GM10847 (cell line): ENCODE data around the gene TJP3.

Source experiments
- POLR2A ChIP-seq: IDR thresholded peaks from 2 replicates; pipeline ENCODE4 v1.6.1; 2011; ENCODE audit not compliant: insufficient read length; ENCODE audit errors: extremely low read depth

The TJP3 gene

DNA sequence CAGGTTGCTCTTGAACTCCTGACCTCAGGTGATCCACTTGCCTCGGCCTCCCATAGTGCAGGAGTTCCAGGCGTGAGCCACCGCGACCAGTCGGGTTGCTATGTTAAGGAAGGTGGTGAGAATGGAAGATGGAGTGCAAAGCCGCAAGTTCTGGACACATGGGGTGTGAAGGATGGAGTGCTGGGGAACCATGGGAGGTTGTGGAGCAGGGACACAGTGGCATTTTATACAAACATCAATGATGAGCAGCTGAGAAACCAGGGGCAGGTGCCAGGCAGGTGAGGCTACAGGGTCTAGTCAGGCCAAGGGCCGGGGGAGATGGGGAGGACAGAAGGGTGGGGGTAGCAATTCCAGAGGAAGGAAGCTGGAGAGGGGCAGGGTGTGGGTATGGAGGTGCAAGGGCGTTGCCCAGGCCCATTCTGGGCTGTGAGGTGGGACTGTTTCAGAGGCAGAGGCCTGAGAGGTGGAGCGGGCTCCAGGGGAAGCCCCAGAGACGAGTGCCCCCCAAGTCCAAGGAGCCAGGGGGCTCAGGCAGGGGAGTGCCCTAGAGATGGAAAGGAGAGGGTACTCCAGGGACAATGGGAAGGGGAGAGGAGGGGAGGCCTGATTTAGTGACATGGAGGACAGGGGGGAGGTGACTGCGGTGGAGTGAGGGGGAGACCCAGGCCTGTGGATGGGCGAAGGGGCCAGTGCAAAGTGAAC, 65.8 kb downstream of the TJP3 start:
- no peak for TF ChIP-seq POLR2A

- no peak for TF ChIP-seq POLR2A
Observed at GRCh38 chr19:3774621-3775373, 66.6 kb downstream of the TJP3 start.

DNA sequence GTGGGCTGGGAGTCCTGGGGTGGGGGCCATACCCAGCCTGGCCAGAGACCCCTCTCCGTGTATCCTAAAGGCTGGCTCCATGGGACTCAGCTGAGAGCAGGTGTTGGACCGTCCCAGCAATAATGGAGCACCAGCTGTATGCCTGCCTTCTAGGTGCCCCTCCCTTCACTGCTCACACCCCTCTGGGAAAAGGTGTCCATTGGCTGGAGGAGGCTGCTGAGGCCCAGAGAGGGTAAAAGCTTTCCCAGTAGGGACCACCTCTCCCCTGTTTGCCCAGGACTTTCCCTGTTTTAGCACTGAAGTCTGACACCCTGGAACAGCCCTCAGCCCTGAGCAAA, 67.2 kb downstream of the TJP3 start:
- TF ChIP-seq POLR2A: no peak

DNA sequence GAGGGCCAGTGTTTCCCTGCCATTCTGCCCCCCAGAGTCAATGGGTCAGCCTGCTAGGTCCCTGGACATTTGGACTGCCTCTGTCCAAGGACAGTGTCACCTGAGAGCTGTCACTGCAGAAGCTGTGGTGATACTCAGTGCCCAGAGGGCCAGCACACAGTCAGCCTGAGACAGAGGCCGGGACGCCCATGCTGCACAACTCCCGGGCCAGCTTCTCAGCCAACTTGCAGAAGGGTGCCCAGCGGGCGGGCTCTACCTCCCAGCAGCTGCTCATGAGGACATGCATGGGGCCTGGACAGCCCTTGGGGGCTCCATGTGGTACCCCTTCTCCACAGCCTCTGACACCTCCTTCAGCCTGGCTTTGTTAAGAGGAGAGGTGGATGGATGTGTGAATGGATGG, 67.6 kb downstream of the TJP3 start:
- TF ChIP-seq POLR2A: no peak

DNA sequence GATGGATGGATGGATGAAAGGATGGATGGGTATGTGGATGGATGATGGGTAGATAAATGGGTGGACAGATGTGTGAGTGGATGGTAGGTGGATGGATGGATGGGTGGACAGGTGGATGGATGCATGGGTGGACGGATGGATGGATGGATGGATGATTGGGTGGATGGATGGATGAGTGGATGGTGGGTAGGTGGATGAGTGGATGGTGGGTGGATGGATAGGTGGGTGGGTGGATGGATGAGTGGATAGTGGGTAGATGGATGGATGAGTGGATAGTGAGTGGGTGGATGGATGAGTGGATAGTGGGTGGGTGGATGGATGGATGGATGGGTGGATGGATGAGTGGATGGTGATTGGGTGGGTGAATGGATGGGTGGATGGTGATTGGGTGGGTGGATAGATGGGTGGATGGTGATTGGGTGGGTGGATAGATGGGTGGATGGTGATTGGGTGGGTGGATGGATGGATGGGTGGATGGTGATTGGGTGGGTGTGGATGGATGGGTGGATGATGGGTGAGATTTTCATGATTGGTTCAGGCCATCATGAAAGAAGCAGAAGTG, 68.4 kb downstream of the TJP3 start:
- TF ChIP-seq POLR2A: no peak

- no peak for TF ChIP-seq POLR2A
Observed at GRCh38 chr19:3778104-3778867, 70.1 kb downstream of the TJP3 start.

- TF ChIP-seq POLR2A: no peak
Observed at GRCh38 chr19:3778899-3779723, 70.9 kb downstream of the TJP3 start.

GRCh38 chr19:3780786-3781304, 72.7 kb downstream of the TJP3 start:
- TF ChIP-seq POLR2A: no peak

- TF ChIP-seq POLR2A: no peak
Observed at GRCh38 chr19:3781603-3782002, 73.4 kb downstream of the TJP3 start.

DNA sequence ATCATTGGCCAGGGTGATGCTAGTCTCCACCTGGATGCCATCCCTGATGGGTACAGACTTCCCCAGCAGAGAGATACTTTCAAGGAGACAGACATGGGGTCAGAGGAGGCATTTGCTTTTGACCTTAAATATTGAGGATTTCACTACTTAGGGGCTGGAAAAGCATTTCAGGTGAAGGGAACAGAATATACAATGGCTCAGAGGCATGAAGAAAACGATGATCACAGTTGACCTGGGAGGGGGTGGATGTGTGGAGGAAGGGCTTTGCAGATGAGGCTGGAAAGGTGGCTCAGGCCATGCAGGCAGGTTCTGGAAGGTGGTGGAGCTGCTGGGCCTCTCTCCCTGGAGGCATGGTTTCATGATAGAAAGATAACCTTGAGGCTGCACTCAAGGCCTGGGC, 74.1 kb downstream of the TJP3 start:
- no peak for TF ChIP-seq POLR2A

DNA sequence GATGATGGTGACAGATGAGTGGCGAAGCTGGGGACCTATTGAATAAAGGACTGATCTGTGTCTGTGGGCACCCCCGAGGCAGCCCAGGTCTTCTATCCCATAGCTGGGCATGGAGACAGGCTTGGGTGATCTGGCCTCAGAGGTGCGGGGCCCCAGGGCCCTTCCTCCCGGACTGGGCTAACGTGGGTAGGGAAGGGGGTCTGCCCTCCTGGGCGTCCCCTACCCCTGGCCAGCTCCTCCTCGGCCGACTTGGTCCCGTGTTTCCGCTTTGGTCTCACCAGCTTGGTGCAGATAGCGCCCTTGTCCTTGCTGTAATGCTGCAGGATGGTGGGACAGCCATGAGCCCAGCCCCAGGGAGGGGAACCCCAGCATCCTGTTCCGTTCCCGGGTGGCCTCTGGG, 74.7 kb downstream of the TJP3 start:
- TF ChIP-seq POLR2A: no peak

- no peak for TF ChIP-seq POLR2A
Observed at GRCh38 chr19:3783660-3784584, 75.7 kb downstream of the TJP3 start.

GRCh38 chr19:3784607-3785450, 76.6 kb downstream of the TJP3 start:
- no peak for TF ChIP-seq POLR2A
